GM12865 (cell line): ENCODE data around the gene RBMS3.
"Not testable (repeated sequence)": the region's sequence is repeated elsewhere in the genome, so short reads cannot be mapped to it uniquely, and the experiment has no call there.

ENCODE experiments used
- DNase-seq: peaks from one replicate; pipeline ENCODE4 v3.0.0; 2010; ENCODE audit warnings: low read depth
- H3K4me3 ChIP-seq: 2 replicates; pipeline ENCODE4 v1.5.1; 2011; ENCODE audit warnings: mild to moderate bottlenecking, low read depth, low read length, control low read depth
- CTCF ChIP-seq: IDR thresholded peaks from 2 replicates; pipeline ENCODE4 v1.5.1; 2011; ENCODE audit warnings: low read length, control low read depth, low read depth, inconsistent platforms; ENCODE audit not compliant: insufficient read depth; ENCODE audit errors: missing control alignments

Gene RBMS3

GRCh38 chr3:30024466-30024865 lies 743.6 kb downstream of the RBMS3 start:
- DNase-seq: no peak
- TF ChIP-seq CTCF: no peak
- no peak overlapping the region for H3K4me3 ChIP-seq

- TF ChIP-seq CTCF: no peak
- no peak for DNase-seq
- H3K4me3 ChIP-seq: no peak overlapping the region
Observed at GRCh38 chr3:30026851-30027250, 746.0 kb downstream of the RBMS3 start.

GRCh38 chr3:30034246-30034991 lies 753.5 kb downstream of the RBMS3 start:
- DNase-seq: no peak
- no peak for TF ChIP-seq CTCF
- no peak overlapping the region for H3K4me3 ChIP-seq

- no peak for TF ChIP-seq CTCF
- H3K4me3 ChIP-seq: no peak overlapping the region
- DNase-seq: no peak
Observed at GRCh38 chr3:30035935-30036567, 755.2 kb downstream of the RBMS3 start.

- H3K4me3 ChIP-seq: no peak overlapping the region
- no peak for TF ChIP-seq CTCF
- no peak for DNase-seq
Observed at GRCh38 chr3:30040126-30040525, 759.3 kb downstream of the RBMS3 start.

- not testable (repeated sequence) for H3K4me3 ChIP-seq, DNase-seq
Observed at GRCh38 chr3:30041481-30041880, 760.6 kb downstream of the RBMS3 start.

GRCh38 chr3:30042274-30042859 lies 761.5 kb downstream of the RBMS3 start:
- peak; percentile 45 for TF ChIP-seq CTCF
- peak; percentile 63 for DNase-seq
- no peak overlapping the region for H3K4me3 ChIP-seq
